Caco-2 (cell line): ENCODE data around the gene GRAMD2B. TPM values are rescaled to one million over a fixed set of nuclear protein-coding genes. Genes with fewer than 3 reads are reported as not detected.

Experiments
- BruUV-seq: library from RNA; stranded (reverse); fragments of 400-500 nt; replicated peaks from 2 replicates; lab custom pipeline; 2021; lab: Mats Ljungman, UMichigan
- CTCF ChIA-PET: fragments of 300-600 bp; sonication (Branson Sonifier 250); formaldehyde crosslinking; loops from one replicate; lab custom pipeline; 2022; ENCODE audit warnings: antibody characterized with exemption; lab: Charles Lee
- POLR2A ChIA-PET: fragments of 300-600 bp; sonication (Branson Sonifier 250); formaldehyde crosslinking; loops from one replicate; lab custom pipeline; 2022; ENCODE audit warnings: antibody characterized with exemption; lab: Charles Lee
- DNase-seq, 2 experiments: peaks; one replicate each; pipeline versions ENCODE4 v3.0.0 to v3.0.0-alpha.2; 2020 to 2022
- H3K27me3 ChIP-seq: replicated peaks from 2 replicates; pipeline ENCODE4 v1.6.0; 2011; ENCODE audit warnings: low read length; ENCODE audit not compliant: control insufficient read depth, insufficient read depth
- H3K36me3 ChIP-seq: 2 replicates; pipeline ENCODE4 v1.5.1; 2011; ENCODE audit warnings: low read length; ENCODE audit not compliant: control insufficient read depth, insufficient read depth
- H3K4me1 ChIP-seq: fragments of 250-450 bp; sonication (Bioruptor Pico); 2 replicates; pipeline ENCODE4 v1.5.1; 2020; ENCODE audit warnings: mild to moderate bottlenecking
- H3K4me3 ChIP-seq: 2 replicates; pipeline ENCODE4 v1.5.1; 2011; ENCODE audit warnings: low read depth, mild to moderate bottlenecking, control low read depth, low read length
- H3K9me3 ChIP-seq: fragments of 250-450 bp; sonication (Bioruptor Pico); 2 replicates; pipeline ENCODE4 v1.5.1; 2020; ENCODE audit warnings: mild to moderate bottlenecking, moderate library complexity
- H3K27ac Mint-ChIP-seq: one replicate; pipeline ENCODE4 v1.8.0; 2022; ENCODE audit warnings: mixed read lengths; ENCODE audit not compliant: unreplicated experiment
- H3K27me3 Mint-ChIP-seq: one replicate; pipeline ENCODE4 v1.8.0; 2022; ENCODE audit warnings: mixed read lengths; ENCODE audit not compliant: insufficient read depth, unreplicated experiment
- H3K36me3 Mint-ChIP-seq: one replicate; pipeline ENCODE4 v1.8.0; 2022; ENCODE audit warnings: mild to moderate bottlenecking, mixed read lengths; ENCODE audit not compliant: insufficient read depth, unreplicated experiment
- H3K4me1 Mint-ChIP-seq: one replicate; pipeline ENCODE4 v1.8.0; 2022; ENCODE audit warnings: low read depth, mixed read lengths; ENCODE audit not compliant: unreplicated experiment
- H3K4me3 Mint-ChIP-seq: one replicate; pipeline ENCODE4 v1.8.0; 2022; ENCODE audit warnings: mild to moderate bottlenecking, moderate library complexity, mixed read lengths; ENCODE audit not compliant: unreplicated experiment
- H3K9me3 Mint-ChIP-seq: one replicate; pipeline ENCODE4 v1.8.0; 2022; ENCODE audit warnings: mixed read lengths; ENCODE audit not compliant: unreplicated experiment
- CTCF ChIP-seq, 2 experiments: fragments of 200-600 bp in 1 of 2; IDR thresholded peaks; 1 replicate in 1 of 2; 2 replicates in 1 of 2; pipeline versions ENCODE4 v1.5.1 to v1.8.0; 2011 to 2022; ENCODE audit warnings: antibody characterized with exemption in 1 of 2, control low read depth in 1 of 2, inconsistent platforms in 1 of 2, low read depth in 1 of 2, low read length in 1 of 2, mild to moderate bottlenecking in 1 of 2, moderate library complexity in 1 of 2; ENCODE audit not compliant: insufficient read depth in 1 of 2, severe bottlenecking in 1 of 2, unreplicated experiment in 1 of 2
- intact Hi-C: fragments of 100-400 bp; cut with micrococcal nuclease; formaldehyde crosslinking; loops from one replicate; pipeline ENCODE4 v1.10.0; 2022; ENCODE audit not compliant: unreplicated experiment
- total RNA-seq: library from RNA; stranded (reverse); gene quantifications from 2 replicates; pipeline ENCODE4 v1.2.3, GENCODE V29; 2022

Gene GRAMD2B
- total RNA-seq, 1 experiment from 2014 or later, result 3.0 TPM

- Histone ChIP-seq H3K27me3 (no peaks in the 10 kb centered on the region), H3K9me3 (no peaks in the 10 kb centered on the region), H3K4me3 (no peak overlapping the region), H3K4me1 (no peaks in the 10 kb centered on the region), H3K36me3 (no peaks in the 10 kb centered on the region)
- no peaks in the 10 kb centered on the region for H3K27me3 Mint-ChIP-seq
- H3K36me3 Mint-ChIP-seq, result peaks cover 11% of the 10 kb centered on the region
- intact Hi-C loops, result loop anchor here (2.0 kb wide), 2 partner anchors 48 to 304 kb away; no protein-coding TSS in a partner anchor
- ChIA-PET CTCF (interaction anchor here (0.6 to 1.7 kb wide), 11 partner anchors 39 to 958 kb away, joined by 3 to 12 read pairs (median 5); partner anchors contain the start of gene ALDH7A1), POLR2A (no interaction called here)
- no peaks in the 10 kb centered on the region for H3K9me3 Mint-ChIP-seq
- BruUV-seq, result no TSS peak
- H3K4me3 Mint-ChIP-seq, result no peak overlapping the region
- H3K27ac Mint-ChIP-seq, result no peak overlapping the region
- no peaks in the 10 kb centered on the region for H3K4me1 Mint-ChIP-seq
- no peak for DNase-seq
- TF ChIP-seq CTCF (IDR thresholded peaks at IDR 0.05; ENCODE audit: insufficient read depth in 1 of 2, low read depth in 1 of 2, low read length in 1 of 2, severe bottlenecking in 1 of 2, unreplicated experiment in 1 of 2), result no peak
Observed at GRCh38 chr5:126538579-126538978, 115.4 kb downstream of the GRAMD2B start.

GRCh38 chr5:126540631-126541030 is 117.4 kb downstream of the GRAMD2B start:
- DNase-seq, result no peak
- no peak overlapping the region for H3K4me3 ChIP-seq
- H3K36me3 ChIP-seq, result no peaks in the 10 kb centered on the region
- Mint-ChIP-seq H3K4me3 (no peak overlapping the region), H3K36me3 (peaks cover 28% of the 10 kb centered on the region), H3K27me3 (no peaks in the 10 kb centered on the region), H3K4me1 (no peaks in the 10 kb centered on the region), H3K27ac (no peak overlapping the region), H3K9me3 (no peaks in the 10 kb centered on the region)
- ChIA-PET POLR2A (interaction anchor here (0.5 kb wide), 1 partner anchor 49 kb away, joined by 3 read pairs; no protein-coding TSS in a partner anchor), CTCF (interaction anchor here (0.7 kb wide), 2 partner anchors 79 to 189 kb away, joined by 3 to 12 read pairs; no protein-coding TSS in a partner anchor)
- TSS peak; percentile 3 for BruUV-seq
- H3K4me1 ChIP-seq, result 0 out of 2 replicates have a peak, but pooled peaks cover 3% of the 10 kb centered on the region
- intact Hi-C loops, result no loop called here
- no peak for TF ChIP-seq CTCF (IDR thresholded peaks at IDR 0.05; ENCODE audit: insufficient read depth in 1 of 2, low read depth in 1 of 2, low read length in 1 of 2, severe bottlenecking in 1 of 2, unreplicated experiment in 1 of 2)
- no peaks in the 10 kb centered on the region for H3K9me3 ChIP-seq
- H3K27me3 ChIP-seq, result no peaks in the 10 kb centered on the region

- no peaks in the 10 kb centered on the region for H3K9me3 ChIP-seq
- no peak overlapping the region for H3K4me3 Mint-ChIP-seq
- intact Hi-C loops, result no loop called here
- no peak overlapping the region for H3K27ac Mint-ChIP-seq
- peaks cover 46% of the 10 kb centered on the region for H3K36me3 Mint-ChIP-seq
- H3K27me3 Mint-ChIP-seq, result no peaks in the 10 kb centered on the region
- H3K9me3 Mint-ChIP-seq, result no peaks in the 10 kb centered on the region
- DNase-seq, result no peak
- H3K27me3 ChIP-seq, result no peaks in the 10 kb centered on the region
- H3K36me3 ChIP-seq, result peaks cover 4% of the 10 kb centered on the region
- 0 out of 2 replicates have a peak, but pooled peaks cover 3% of the 10 kb centered on the region for H3K4me1 ChIP-seq
- TF ChIP-seq CTCF (IDR thresholded peaks at IDR 0.05; ENCODE audit: insufficient read depth in 1 of 2, low read depth in 1 of 2, low read length in 1 of 2, severe bottlenecking in 1 of 2, unreplicated experiment in 1 of 2), result no peak
- POLR2A ChIA-PET, result no interaction called here
- no TSS peak for BruUV-seq
- CTCF ChIA-PET, result no interaction called here
- no peak overlapping the region for H3K4me3 ChIP-seq
- H3K4me1 Mint-ChIP-seq, result no peaks in the 10 kb centered on the region
Observed at GRCh38 chr5:126542441-126542840, 119.2 kb downstream of the GRAMD2B start.
